ENCODE measurements around the gene PDE2A.

GRCh38 chr11:72584293-72584938 lies 89.8 kb downstream of the PDE2A start:
- TF ChIP-seq CTCF (IDR thresholded peaks at IDR 0.05) (no peak), EP300 (IDR thresholded peaks at IDR 0.05) (no peak), POLR2A (IDR thresholded peaks at IDR 0.05; ENCODE audit: low read depth) (no peak)

All from esophagus muscularis mucosa (tissue), 4 donors.